ENCODE results near the gene TTLL4.

DNA sequence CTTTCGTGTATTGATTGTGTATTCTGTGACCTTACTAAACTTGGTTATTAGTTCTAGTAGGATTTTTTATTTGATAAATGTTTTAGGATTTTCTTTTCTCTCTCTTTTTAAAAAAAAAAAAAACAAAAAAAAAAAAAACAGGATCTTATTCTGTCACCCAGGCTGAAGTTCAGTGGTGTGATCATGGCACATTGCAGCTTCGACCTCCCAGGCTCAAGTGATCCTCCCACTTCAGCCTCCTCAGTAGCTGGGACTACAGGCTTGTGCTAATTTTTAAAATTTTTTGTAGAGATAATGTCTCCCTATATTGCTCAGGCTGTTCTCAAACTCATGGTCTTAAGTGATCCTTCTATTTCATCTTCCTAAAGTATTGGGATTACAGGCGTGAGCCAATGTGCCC lies 19.0 kb downstream of the TTLL4 start:
- TF ChIP-seq, protein P1, sequence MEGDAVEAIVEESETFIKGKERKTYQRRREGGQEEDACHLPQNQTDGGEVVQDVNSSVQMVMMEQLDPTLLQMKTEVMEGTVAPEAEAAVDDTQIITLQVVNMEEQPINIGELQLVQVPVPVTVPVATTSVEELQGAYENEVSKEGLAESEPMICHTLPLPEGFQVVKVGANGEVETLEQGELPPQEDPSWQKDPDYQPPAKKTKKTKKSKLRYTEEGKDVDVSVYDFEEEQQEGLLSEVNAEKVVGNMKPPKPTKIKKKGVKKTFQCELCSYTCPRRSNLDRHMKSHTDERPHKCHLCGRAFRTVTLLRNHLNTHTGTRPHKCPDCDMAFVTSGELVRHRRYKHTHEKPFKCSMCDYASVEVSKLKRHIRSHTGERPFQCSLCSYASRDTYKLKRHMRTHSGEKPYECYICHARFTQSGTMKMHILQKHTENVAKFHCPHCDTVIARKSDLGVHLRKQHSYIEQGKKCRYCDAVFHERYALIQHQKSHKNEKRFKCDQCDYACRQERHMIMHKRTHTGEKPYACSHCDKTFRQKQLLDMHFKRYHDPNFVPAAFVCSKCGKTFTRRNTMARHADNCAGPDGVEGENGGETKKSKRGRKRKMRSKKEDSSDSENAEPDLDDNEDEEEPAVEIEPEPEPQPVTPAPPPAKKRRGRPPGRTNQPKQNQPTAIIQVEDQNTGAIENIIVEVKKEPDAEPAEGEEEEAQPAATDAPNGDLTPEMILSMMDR (conservative IDR thresholded peaks at IDR 0.05; ENCODE audit: low read length): no peak
- no peak for TF ChIP-seq EZH2phosphoT487 (IDR thresholded peaks at IDR 0.05; ENCODE audit: borderline replicate concordance)

Data from Loucy (cell line).